ENCODE data around the gene TRIM66.

TRIM66 gene

DNA sequence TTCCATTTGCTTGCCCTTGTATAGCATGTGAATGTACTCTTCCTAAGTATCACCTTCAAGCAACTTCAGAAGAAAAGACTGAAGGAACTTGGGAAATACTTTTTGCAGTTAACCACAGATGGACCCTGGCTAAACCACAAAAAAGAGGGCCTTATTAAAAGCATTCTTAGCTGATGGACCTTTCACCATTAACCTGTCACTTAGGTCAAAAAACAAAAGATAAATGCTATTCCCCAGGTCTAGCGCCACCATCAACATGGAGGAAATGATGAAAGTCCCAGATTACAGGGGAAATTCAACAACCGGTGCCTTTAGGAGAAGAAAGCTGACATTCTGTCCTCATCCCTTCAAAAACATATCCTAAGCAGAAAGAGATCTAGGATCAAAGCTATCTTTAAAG is 117.9 kb downstream of the TRIM66 start:
- DNase-seq (ENCODE audit: low spot score), result no peak
